Neural crest cell (in vitro differentiated cells): ENCODE results near the gene ASB15. TPM values are rescaled to one million over a fixed set of nuclear protein-coding genes. Genes with fewer than 3 reads are reported as not detected.

ENCODE experiments used
- DNase-seq: peaks from one replicate; pipeline ENCODE4 v3.0.0; 2021; ENCODE audit warnings: low read depth, mixed read lengths, low spot score
- H3K27ac Mint-ChIP-seq: one replicate; pipeline ENCODE4 v1.8.0; 2021; ENCODE audit warnings: mild to moderate bottlenecking, mixed read lengths; ENCODE audit not compliant: unreplicated experiment
- H3K27me3 Mint-ChIP-seq: 2 replicates; pipeline ENCODE4 v1.8.0; 2021; ENCODE audit warnings: low read depth, mild to moderate bottlenecking, mixed read lengths
- H3K36me3 Mint-ChIP-seq: 2 replicates; pipeline ENCODE4 v1.8.0; 2021; ENCODE audit warnings: low read depth, mild to moderate bottlenecking, mixed read lengths
- H3K4me1 Mint-ChIP-seq: 2 replicates; pipeline ENCODE4 v1.8.0; 2021; ENCODE audit warnings: mixed read lengths
- H3K4me3 Mint-ChIP-seq: one replicate; pipeline ENCODE4 v1.8.0; 2021; ENCODE audit warnings: mild to moderate bottlenecking, mixed read lengths
- H3K9me3 Mint-ChIP-seq: 2 replicates; pipeline ENCODE4 v1.8.0; 2021; ENCODE audit warnings: mixed read lengths
- CTCF ChIP-seq: fragments of 200-600 bp; sonication (generic); conservative IDR thresholded peaks from 2 replicates; pipeline ENCODE4 v1.5.0; 2021; ENCODE audit warnings: antibody characterized with exemption, mild to moderate bottlenecking
- total RNA-seq: library from RNA; stranded (reverse); gene quantifications from 2 replicates; pipeline ENCODE4 v1.2.1, GENCODE V29; 2021

Gene ASB15
- total RNA-seq, 1 donor from 2014 or later: not detected

GRCh38 chr7:123657304-123657685 lies 55.7 kb downstream of the ASB15 start:
- no peak overlapping the region for H3K27ac Mint-ChIP-seq
- no peak for TF ChIP-seq CTCF
- no peak overlapping the region for H3K4me3 Mint-ChIP-seq
- H3K4me1 Mint-ChIP-seq: peaks cover 23% of the 10 kb centered on the region
- no peaks in the 10 kb centered on the region for H3K27me3 Mint-ChIP-seq
- H3K36me3 Mint-ChIP-seq: no peaks in the 10 kb centered on the region
- H3K9me3 Mint-ChIP-seq: no peaks in the 10 kb centered on the region
- no peak for DNase-seq

GRCh38 chr7:123658023-123658422 lies 56.4 kb downstream of the ASB15 start:
- Mint-ChIP-seq H3K4me1 (peaks cover 30% of the 10 kb centered on the region), H3K27ac (no peak overlapping the region), H3K4me3 (no peak overlapping the region), H3K9me3 (no peaks in the 10 kb centered on the region), H3K27me3 (no peaks in the 10 kb centered on the region), H3K36me3 (no peaks in the 10 kb centered on the region)
- no peak for DNase-seq
- TF ChIP-seq CTCF: no peak

GRCh38 chr7:123660514-123661354 lies 59.1 kb downstream of the ASB15 start:
- Mint-ChIP-seq H3K27me3 (no peaks in the 10 kb centered on the region), H3K36me3 (no peaks in the 10 kb centered on the region), H3K4me1 (peaks cover 31% of the 10 kb centered on the region), H3K27ac (peak overlapping the region; percentile 91), H3K9me3 (no peaks in the 10 kb centered on the region), H3K4me3 (no peak overlapping the region)
- no peak for TF ChIP-seq CTCF
- DNase-seq: no peak

GRCh38 chr7:123661765-123662164 lies 60.1 kb downstream of the ASB15 start:
- H3K27me3 Mint-ChIP-seq: no peaks in the 10 kb centered on the region
- H3K36me3 Mint-ChIP-seq: no peaks in the 10 kb centered on the region
- no peaks in the 10 kb centered on the region for H3K9me3 Mint-ChIP-seq
- H3K4me1 Mint-ChIP-seq: peaks cover 31% of the 10 kb centered on the region
- DNase-seq: no peak
- TF ChIP-seq CTCF: no peak
- no peak overlapping the region for H3K4me3 Mint-ChIP-seq
- H3K27ac Mint-ChIP-seq: no peak overlapping the region

GRCh38 chr7:123662293-123662692 lies 60.7 kb downstream of the ASB15 start:
- Mint-ChIP-seq H3K27ac (no peak overlapping the region), H3K9me3 (no peaks in the 10 kb centered on the region), H3K36me3 (no peaks in the 10 kb centered on the region), H3K4me3 (no peak overlapping the region), H3K4me1 (peaks cover 31% of the 10 kb centered on the region), H3K27me3 (no peaks in the 10 kb centered on the region)
- no peak for DNase-seq
- TF ChIP-seq CTCF: no peak
